Type B pancreatic cell (in vitro differentiated cells): ENCODE data around the gene IQSEC2. TPM values are rescaled to one million over a fixed set of nuclear protein-coding genes. Genes with fewer than 3 reads are reported as not detected.
A peak's percentile ranks its signal among the peaks of the same experiment; 100 is the strongest.

ENCODE experiments used
- DNase-seq: peaks from one replicate; pipeline ENCODE4 v3.0.0; 2021; ENCODE audit warnings: mixed read lengths; ENCODE audit not compliant: unreplicated experiment; ENCODE audit errors: extremely low spot score
- H3K27ac Mint-ChIP-seq: 2 replicates; pipeline ENCODE4 v1.8.0; 2021; ENCODE audit warnings: mild to moderate bottlenecking, mixed read lengths
- H3K27me3 Mint-ChIP-seq: 2 replicates; pipeline ENCODE4 v1.8.0; 2021; ENCODE audit warnings: mixed read lengths
- H3K36me3 Mint-ChIP-seq: 2 replicates; pipeline ENCODE4 v1.8.0; 2021; ENCODE audit warnings: mixed read lengths
- H3K4me1 Mint-ChIP-seq: one replicate; pipeline ENCODE4 v1.8.0; 2021; ENCODE audit warnings: mixed read lengths; ENCODE audit not compliant: unreplicated experiment
- H3K4me3 Mint-ChIP-seq: 2 replicates; pipeline ENCODE4 v1.8.0; 2021; ENCODE audit warnings: mild to moderate bottlenecking, mixed read lengths
- H3K9me3 Mint-ChIP-seq: 2 replicates; pipeline ENCODE4 v1.8.0; 2021; ENCODE audit warnings: mixed read lengths
- total RNA-seq: library from RNA; stranded (reverse); gene quantifications from 2 replicates; pipeline ENCODE4 v1.2.1, GENCODE V29; 2021; ENCODE audit warnings: low replicate concordance
- TF ChIP-seq, protein P1 (sequence below): fragments of 200-600 bp; sonication (generic); conservative IDR thresholded peaks from 2 replicates; pipeline ENCODE4 v1.5.0; 2021; ENCODE audit warnings: antibody characterized with exemption, mild to moderate bottlenecking

IQSEC2 gene
- total RNA-seq, 1 donor from 2014 or later, result 8.2 TPM

DNA sequence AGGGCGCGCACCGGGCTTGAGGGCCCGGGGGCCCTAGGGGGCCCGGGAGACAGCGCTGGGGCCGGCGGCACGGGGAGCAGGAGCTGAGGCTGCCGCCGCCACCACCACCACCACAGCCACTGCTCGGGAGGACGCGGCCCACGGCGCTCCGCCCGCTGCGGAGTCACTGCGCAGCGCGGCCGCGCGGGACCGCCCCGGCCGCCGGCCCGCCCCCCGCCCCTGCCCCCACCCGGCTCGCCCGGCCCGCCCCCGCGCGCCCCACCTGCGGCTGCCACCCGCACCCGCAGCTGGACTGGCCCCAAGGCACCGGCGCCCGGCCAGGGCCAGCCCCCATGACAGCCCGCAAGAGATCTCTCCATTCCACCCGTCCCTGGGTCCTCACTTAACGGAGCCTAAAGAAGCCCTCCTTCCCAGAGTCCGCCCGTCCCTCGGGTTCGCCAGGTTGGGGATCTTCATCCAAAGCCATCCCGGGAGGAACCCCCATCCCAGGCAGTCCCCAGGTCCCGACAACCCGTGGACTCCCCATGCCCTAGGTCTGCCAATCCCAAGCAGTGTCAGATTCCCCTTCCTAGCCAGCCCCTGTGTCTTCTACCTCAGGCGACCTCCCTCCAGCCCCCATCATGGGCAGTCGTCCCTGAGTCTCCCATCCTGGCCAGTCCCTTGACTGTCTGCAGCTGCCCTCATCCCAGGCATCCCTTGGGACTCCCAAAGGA is 40.0 kb upstream of the IQSEC2 start:
- H3K27me3 Mint-ChIP-seq, result peaks cover 69% of the 10 kb centered on the region
- no peak for DNase-seq
- H3K36me3 Mint-ChIP-seq, result no peaks in the 10 kb centered on the region
- TF ChIP-seq, protein P1, sequence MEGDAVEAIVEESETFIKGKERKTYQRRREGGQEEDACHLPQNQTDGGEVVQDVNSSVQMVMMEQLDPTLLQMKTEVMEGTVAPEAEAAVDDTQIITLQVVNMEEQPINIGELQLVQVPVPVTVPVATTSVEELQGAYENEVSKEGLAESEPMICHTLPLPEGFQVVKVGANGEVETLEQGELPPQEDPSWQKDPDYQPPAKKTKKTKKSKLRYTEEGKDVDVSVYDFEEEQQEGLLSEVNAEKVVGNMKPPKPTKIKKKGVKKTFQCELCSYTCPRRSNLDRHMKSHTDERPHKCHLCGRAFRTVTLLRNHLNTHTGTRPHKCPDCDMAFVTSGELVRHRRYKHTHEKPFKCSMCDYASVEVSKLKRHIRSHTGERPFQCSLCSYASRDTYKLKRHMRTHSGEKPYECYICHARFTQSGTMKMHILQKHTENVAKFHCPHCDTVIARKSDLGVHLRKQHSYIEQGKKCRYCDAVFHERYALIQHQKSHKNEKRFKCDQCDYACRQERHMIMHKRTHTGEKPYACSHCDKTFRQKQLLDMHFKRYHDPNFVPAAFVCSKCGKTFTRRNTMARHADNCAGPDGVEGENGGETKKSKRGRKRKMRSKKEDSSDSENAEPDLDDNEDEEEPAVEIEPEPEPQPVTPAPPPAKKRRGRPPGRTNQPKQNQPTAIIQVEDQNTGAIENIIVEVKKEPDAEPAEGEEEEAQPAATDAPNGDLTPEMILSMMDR, result no peak
- peak overlapping the region; percentile 71 for H3K27ac Mint-ChIP-seq
- H3K4me3 Mint-ChIP-seq, result peak overlapping the region; percentile 86
- peaks cover 7% of the 10 kb centered on the region for H3K4me1 Mint-ChIP-seq
- no peaks in the 10 kb centered on the region for H3K9me3 Mint-ChIP-seq

DNA sequence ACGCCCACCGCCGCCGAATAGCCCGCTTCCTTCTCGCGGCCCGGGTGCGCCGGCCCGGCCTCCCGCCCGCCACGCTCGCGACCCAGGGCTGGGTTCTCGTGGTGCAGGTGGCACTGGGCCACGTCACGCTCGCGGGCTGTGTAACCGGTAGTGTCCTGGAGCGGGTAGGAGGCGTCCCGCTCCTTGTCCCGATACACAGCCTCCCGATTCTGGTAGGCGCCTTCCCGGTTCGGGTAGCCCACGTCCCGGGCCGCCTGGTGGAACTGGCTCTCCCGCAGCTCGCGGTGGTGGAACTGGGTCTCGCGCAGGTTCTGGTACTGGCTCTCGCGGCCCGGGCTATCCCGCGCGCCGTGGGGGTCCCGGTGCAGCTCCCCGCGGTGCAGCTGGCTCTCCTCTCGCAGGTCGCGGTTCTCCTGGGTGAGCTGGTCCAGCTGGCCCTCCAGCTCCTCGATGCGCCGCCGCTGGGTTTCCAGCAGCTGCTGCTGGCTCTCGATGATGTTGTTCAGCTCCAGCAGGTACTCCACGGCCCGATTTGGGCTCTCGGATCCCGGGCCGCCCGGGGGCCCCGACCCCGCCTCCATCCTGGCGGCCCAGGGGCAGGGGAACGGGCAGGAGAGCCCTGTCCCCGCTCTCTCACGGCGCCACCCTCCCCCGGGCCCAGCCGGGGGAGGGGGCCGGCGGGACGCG is 39.3 kb upstream of the IQSEC2 start:
- Mint-ChIP-seq H3K36me3 (no peaks in the 10 kb centered on the region), H3K27ac (no peak overlapping the region), H3K9me3 (no peaks in the 10 kb centered on the region), H3K27me3 (peaks cover 62% of the 10 kb centered on the region), H3K4me1 (peaks cover 7% of the 10 kb centered on the region), H3K4me3 (peak overlapping the region; percentile 61)
- no peak for DNase-seq
- TF ChIP-seq, protein P1, result no peak

DNA sequence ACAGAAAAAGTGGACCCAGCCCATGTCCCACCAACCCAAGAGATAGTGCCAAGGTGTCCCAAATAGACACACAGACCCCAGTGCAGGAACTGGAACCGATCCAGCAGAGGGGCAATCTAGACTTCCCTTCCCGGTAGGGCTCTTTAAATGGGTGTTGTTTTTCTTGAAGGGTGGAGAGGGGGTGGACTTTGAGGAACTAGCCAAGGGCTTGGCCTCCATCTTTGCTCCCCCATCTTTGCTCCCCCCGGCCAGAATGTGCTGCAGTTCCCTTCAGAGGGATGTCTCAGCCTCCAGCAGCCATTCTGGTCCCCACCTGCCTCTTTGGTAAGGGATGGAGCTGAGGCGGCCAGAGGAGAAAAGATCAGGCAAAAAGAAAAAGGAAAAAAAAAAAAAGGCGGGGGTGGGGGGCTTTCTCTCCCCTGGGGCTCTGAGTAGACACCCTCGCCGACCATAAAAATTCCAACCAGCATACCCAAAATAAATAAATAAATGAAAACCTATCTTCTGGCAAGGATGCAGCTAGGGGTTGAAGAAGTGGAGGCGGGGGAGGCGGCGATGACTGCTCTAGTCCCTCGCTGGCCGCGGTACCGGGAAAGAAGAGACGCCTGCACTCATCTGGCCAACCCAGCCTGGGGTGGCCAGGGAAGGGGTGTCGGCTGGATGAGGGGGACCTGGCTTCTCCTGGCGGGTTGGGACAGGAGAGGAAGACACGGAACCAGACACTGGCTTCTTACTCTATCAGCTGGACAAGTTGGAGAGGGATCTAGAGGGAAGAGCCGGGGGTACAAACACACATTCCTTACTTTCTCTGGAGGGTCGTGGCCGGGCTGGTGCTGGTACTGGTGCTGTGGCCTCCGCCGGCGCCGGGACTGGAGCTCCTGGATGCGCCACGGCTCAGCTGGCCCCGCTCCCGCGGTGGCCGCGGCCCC is 38.5 kb upstream of the IQSEC2 start:
- Mint-ChIP-seq H3K36me3 (no peaks in the 10 kb centered on the region), H3K27ac (no peak overlapping the region), H3K27me3 (peaks cover 56% of the 10 kb centered on the region), H3K9me3 (no peaks in the 10 kb centered on the region), H3K4me1 (peaks cover 7% of the 10 kb centered on the region), H3K4me3 (peak overlapping the region; percentile 91)
- TF ChIP-seq, protein P1, result no peak
- no peak for DNase-seq

DNA sequence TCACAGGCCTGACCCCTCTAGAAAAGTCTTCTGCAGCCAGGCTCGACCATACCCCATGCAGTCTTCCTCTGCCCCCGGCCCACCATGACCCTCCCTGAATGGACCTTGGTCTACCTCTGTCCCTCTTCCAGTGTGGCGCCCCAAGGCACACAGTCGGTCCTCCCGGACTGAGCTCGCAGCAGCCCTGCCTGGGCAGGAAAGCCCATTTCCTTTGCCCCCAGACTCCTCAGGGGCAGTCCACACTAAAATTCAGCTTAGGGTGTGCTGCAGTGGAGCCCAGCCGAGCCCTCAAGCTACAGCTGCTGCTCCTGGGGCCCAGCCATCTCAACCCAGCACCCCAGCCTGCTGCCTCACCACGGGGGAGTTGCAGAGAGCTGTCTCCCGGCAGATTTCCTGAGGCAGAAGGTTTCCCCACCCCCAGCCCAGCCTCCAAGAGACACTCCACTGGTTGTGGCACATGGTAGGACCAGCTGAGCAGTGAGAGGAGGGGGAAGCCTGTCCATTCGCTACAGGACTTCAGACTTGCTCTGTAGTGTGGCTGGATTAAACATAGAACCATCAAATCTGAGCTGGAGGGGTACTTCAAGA is 37.5 kb upstream of the IQSEC2 start:
- peaks cover 7% of the 10 kb centered on the region for H3K4me1 Mint-ChIP-seq
- peaks cover 50% of the 10 kb centered on the region for H3K27me3 Mint-ChIP-seq
- no peaks in the 10 kb centered on the region for H3K9me3 Mint-ChIP-seq
- no peaks in the 10 kb centered on the region for H3K36me3 Mint-ChIP-seq
- no peak overlapping the region for H3K27ac Mint-ChIP-seq
- TF ChIP-seq, protein P1, result no peak
- H3K4me3 Mint-ChIP-seq, result peak overlapping the region; percentile 91
- no peak for DNase-seq

DNA sequence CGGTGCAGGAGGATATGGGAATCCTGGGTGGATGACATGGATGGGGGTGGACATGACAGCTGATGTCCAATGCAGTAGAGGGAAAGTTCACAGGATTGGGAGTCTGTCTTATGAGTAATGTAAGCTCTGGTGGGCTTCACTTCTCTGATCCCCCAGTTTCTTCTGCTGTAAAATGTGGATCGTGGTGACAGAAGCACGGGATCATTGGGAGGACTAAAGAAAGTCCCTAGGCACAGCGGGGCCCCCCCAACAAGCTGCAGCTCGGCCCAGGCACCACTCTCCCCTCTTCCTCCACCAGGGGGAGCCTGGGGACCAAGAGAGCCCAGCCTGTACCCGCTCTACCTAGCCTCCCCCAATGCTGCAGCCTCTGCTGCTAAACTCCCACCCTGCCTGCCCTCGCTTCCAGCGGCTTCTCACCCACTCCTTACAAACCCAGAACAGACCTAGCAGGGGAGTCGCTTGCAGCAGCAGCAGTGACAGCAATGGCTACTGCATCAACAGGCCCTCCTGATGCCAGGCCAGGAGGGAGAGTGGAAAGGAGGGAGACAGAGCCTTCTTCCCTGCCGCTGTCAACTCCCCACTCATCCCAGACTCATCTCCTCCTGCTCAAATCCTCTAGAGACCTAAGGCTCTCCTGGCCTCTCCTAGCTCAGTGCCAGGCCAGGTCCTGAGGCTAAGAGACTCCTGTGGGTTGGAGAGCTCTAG is 36.1 kb upstream of the IQSEC2 start:
- TF ChIP-seq, protein P1, result peak; percentile 84
- Mint-ChIP-seq H3K27ac (no peak overlapping the region), H3K9me3 (no peaks in the 10 kb centered on the region), H3K4me3 (peak overlapping the region; percentile 67), H3K4me1 (peaks cover 7% of the 10 kb centered on the region), H3K36me3 (no peaks in the 10 kb centered on the region), H3K27me3 (peaks cover 38% of the 10 kb centered on the region)
- peak; percentile 76 for DNase-seq
